Endodermal cell (in vitro differentiated cells): ENCODE results near the gene ERMAP. TPM values are rescaled to one million over a fixed set of nuclear protein-coding genes. Genes with fewer than 3 reads are reported as not detected.

Experiments
- DNase-seq: peaks from one replicate; pipeline ENCODE4 v3.0.0-alpha.2; 2017
- H3K27ac ChIP-seq: 2 replicates; pipeline ENCODE4 v1.5.1; 2013; ENCODE audit warnings: mild to moderate bottlenecking, low read depth, low read length, moderate library complexity
- H3K27me3 ChIP-seq: 2 replicates; pipeline ENCODE4 v1.6.1; 2013; ENCODE audit warnings: mild to moderate bottlenecking, low read length, moderate library complexity; ENCODE audit not compliant: insufficient read depth, control insufficient read depth, poor library complexity, severe bottlenecking
- H3K36me3 ChIP-seq: 2 replicates; pipeline ENCODE4 v1.7.0; 2013; ENCODE audit warnings: mild to moderate bottlenecking, low read length, moderate library complexity; ENCODE audit not compliant: control insufficient read depth, insufficient read depth
- H3K4me1 ChIP-seq: one replicate; pipeline ENCODE4 v1.7.0; 2013; ENCODE audit warnings: low read length; ENCODE audit not compliant: control insufficient read depth, insufficient read depth
- H3K4me3 ChIP-seq: 2 replicates; pipeline ENCODE4 v1.5.1; 2013; ENCODE audit warnings: mild to moderate bottlenecking, low read length, moderate library complexity
- H3K9ac ChIP-seq: 2 replicates; pipeline ENCODE4 v1.6.1; 2013; ENCODE audit warnings: mild to moderate bottlenecking, low read length, moderate library complexity; ENCODE audit not compliant: poor library complexity, severe bottlenecking; ENCODE audit errors: extremely low read depth
- H3K9me3 ChIP-seq: 2 replicates; pipeline ENCODE4 v1.6.1; 2013; ENCODE audit warnings: mild to moderate bottlenecking, low read length, moderate library complexity; ENCODE audit not compliant: control insufficient read depth
- H3K27ac Mint-ChIP-seq: 2 replicates; pipeline ENCODE4 v1.8.0; 2020; ENCODE audit warnings: mixed read lengths
- H3K27me3 Mint-ChIP-seq: 2 replicates; pipeline ENCODE4 v1.8.0; 2021; ENCODE audit warnings: mild to moderate bottlenecking, mixed read lengths; ENCODE audit not compliant: insufficient read depth
- H3K36me3 Mint-ChIP-seq: 2 replicates; pipeline ENCODE4 v1.8.0; 2020; ENCODE audit warnings: low read depth, mixed read lengths
- H3K4me1 Mint-ChIP-seq: 2 replicates; pipeline ENCODE4 v1.8.0; 2020; ENCODE audit warnings: mixed read lengths
- H3K4me3 Mint-ChIP-seq: 2 replicates; pipeline ENCODE4 v1.8.0; 2020; ENCODE audit warnings: mild to moderate bottlenecking, moderate library complexity, mixed read lengths
- H3K9me3 Mint-ChIP-seq: 2 replicates; pipeline ENCODE4 v1.8.0; 2020; ENCODE audit warnings: mild to moderate bottlenecking, mixed read lengths
- WGBS, 2 experiments: methylation state at CpG; one replicate each; pipeline versions ENCODE4 v1.1.5 to v1.1.7; 2013; ENCODE audit warnings: missing lambda C conversion rate in 2 of 2, mixed read lengths in 1 of 2; ENCODE audit not compliant: insufficient coverage in 1 of 2, insufficient read length in 1 of 2; 5-methylcytosine and 5-hydroxymethylcytosine counted together
- total RNA-seq, 2 donors: library from RNA; stranded (reverse); fragmentation: NEBNext Ultra II Directional in 1 of 2; extraction: Animal tissue kit (Norgen Biotek cat#: 25700) in 1 of 2; gene quantifications; 2 replicates in 1 of 2; 3 replicates in 1 of 2; pipeline ENCODE4 v1.2.1, GENCODE V29; 2021
- TF ChIP-seq, protein P1 (sequence below): fragments of 200-600 bp; sonication (generic); conservative IDR thresholded peaks from 2 replicates; pipeline ENCODE4 v1.5.0; 2021; ENCODE audit warnings: antibody characterized with exemption, mild to moderate bottlenecking

ERMAP gene
- total RNA-seq, 2 donors from 2014 or later: 5.1 to 5.7 TPM

DNA sequence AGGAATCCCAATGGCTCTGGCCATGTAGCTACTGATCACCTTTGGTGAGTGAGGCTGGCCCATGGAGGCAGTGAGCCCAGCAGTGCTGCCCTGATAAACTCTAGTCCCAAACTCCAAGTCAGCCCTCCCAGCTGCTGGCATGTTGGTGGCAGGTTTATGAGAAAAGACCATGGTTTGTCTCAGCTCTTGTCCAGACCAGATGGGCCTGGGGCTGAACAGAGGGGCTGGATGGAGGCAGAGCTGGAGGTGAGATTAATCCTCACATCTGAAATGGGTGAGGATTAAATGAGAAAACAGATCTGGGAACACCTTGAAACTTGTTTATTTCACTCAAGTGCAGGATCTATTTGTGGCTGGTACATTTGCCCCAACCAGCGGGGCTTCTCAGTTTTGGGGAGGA is 28.9 kb upstream of the ERMAP start:
- H3K36me3 ChIP-seq: peaks cover 3% of the 10 kb centered on the region
- Mint-ChIP-seq H3K9me3 (no peaks in the 10 kb centered on the region), H3K36me3 (peaks cover 13% of the 10 kb centered on the region), H3K4me1 (peaks cover 4% of the 10 kb centered on the region), H3K27ac (peak overlapping the region; percentile 19), H3K4me3 (no peak overlapping the region), H3K27me3 (peaks cover 16% of the 10 kb centered on the region)
- H3K27ac ChIP-seq: no peak overlapping the region
- no peaks in the 10 kb centered on the region for H3K9me3 ChIP-seq
- H3K27me3 ChIP-seq: no peaks in the 10 kb centered on the region
- no peak overlapping the region for H3K4me3 ChIP-seq
- TF ChIP-seq, protein P1, sequence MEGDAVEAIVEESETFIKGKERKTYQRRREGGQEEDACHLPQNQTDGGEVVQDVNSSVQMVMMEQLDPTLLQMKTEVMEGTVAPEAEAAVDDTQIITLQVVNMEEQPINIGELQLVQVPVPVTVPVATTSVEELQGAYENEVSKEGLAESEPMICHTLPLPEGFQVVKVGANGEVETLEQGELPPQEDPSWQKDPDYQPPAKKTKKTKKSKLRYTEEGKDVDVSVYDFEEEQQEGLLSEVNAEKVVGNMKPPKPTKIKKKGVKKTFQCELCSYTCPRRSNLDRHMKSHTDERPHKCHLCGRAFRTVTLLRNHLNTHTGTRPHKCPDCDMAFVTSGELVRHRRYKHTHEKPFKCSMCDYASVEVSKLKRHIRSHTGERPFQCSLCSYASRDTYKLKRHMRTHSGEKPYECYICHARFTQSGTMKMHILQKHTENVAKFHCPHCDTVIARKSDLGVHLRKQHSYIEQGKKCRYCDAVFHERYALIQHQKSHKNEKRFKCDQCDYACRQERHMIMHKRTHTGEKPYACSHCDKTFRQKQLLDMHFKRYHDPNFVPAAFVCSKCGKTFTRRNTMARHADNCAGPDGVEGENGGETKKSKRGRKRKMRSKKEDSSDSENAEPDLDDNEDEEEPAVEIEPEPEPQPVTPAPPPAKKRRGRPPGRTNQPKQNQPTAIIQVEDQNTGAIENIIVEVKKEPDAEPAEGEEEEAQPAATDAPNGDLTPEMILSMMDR: no peak
- H3K4me1 ChIP-seq: no peaks in the 10 kb centered on the region
- no peak overlapping the region for H3K9ac ChIP-seq
- DNase-seq: no peak
- 86 to 87% methylated on average over 1 of the region's 1 CpG for WGBS, 2 experiments

DNA sequence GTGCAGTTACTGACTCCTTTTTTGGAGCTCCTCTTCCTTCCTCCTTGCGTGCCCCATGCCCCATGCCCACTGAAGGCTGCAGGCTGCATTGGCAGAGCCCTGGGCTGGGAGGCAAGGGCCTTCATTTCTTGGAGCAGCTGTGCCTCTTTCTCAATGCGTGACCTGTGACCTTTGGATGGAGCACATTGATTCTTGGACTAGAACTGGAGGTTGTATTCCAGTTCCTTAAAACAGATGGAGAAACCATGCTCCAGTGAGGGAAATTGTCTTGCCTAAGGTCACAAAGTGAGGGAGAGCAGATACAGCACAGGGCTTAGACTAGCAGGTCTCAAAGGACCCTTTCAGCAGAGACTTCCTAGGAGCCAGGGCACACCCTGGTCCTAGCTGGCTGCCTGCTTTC is 23.1 kb upstream of the ERMAP start:
- Histone ChIP-seq H3K4me1 (no peaks in the 10 kb centered on the region), H3K36me3 (no peaks in the 10 kb centered on the region), H3K4me3 (no peak overlapping the region), H3K27me3 (no peaks in the 10 kb centered on the region), H3K27ac (no peak overlapping the region), H3K9me3 (no peaks in the 10 kb centered on the region), H3K9ac (no peak overlapping the region)
- WGBS, 2 experiments: 97 to 100% methylated on average over 2 of the region's 2 CpGs
- TF ChIP-seq, protein P1: no peak
- Mint-ChIP-seq H3K27me3 (peaks cover 3% of the 10 kb centered on the region), H3K36me3 (no peaks in the 10 kb centered on the region), H3K27ac (no peak overlapping the region), H3K9me3 (no peaks in the 10 kb centered on the region), H3K4me3 (no peak overlapping the region), H3K4me1 (peaks cover 9% of the 10 kb centered on the region)
- no peak for DNase-seq

DNA sequence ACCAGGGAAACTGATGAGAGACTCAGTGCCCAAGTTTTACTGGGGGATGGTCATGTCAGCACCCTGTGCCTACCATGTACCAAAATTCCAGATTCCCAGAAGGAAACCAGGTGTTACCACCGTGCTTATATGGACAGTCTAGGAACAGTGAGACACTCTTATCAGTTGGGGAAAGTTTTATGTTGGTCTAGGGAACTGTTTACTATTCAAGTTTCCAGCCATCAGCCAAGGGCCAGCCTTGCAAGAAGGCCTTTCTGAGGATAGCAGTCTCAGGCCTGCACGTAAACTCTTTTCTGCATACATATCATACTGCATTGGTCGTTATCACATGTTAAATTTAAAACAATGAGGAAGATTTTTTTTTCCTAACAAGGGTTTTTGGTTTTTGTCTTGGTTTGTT is 19.5 kb upstream of the ERMAP start:
- H3K9ac ChIP-seq: no peak overlapping the region
- H3K9me3 ChIP-seq: no peaks in the 10 kb centered on the region
- no peaks in the 10 kb centered on the region for H3K27me3 ChIP-seq
- Mint-ChIP-seq H3K27me3 (peaks cover 3% of the 10 kb centered on the region), H3K9me3 (peaks cover 3% of the 10 kb centered on the region), H3K4me3 (no peak overlapping the region), H3K4me1 (peaks cover 9% of the 10 kb centered on the region), H3K27ac (no peak overlapping the region), H3K36me3 (no peaks in the 10 kb centered on the region)
- H3K27ac ChIP-seq: no peak overlapping the region
- no peak for DNase-seq
- TF ChIP-seq, protein P1: no peak
- no peaks in the 10 kb centered on the region for H3K4me1 ChIP-seq
- WGBS, 2 experiments: 98% methylated on average over 3 of the region's 3 CpGs; no CpG with 5 or more reads in 1 of the 2 experiments
- H3K36me3 ChIP-seq: no peaks in the 10 kb centered on the region
- H3K4me3 ChIP-seq: no peak overlapping the region
